ENCODE data around the gene RNF215.

Gene RNF215

GRCh38 chr22:30416403-30416802 is 29.2 kb upstream of the RNF215 start:
- no peak overlapping the region for H3K27ac ChIP-seq
- H3K27me3 ChIP-seq = no peaks in the 10 kb centered on the region
- peaks cover 15% of the 10 kb centered on the region for H3K36me3 ChIP-seq
- H3K4me3 ChIP-seq (ENCODE audit: low read depth in 1 of 2, low read length in 1 of 2) = no peak overlapping the region
- H3K9me3 ChIP-seq = no peaks in the 10 kb centered on the region
- no peak for TF ChIP-seq CTCF (IDR thresholded peaks at IDR 0.05)
- no peaks in the 10 kb centered on the region for H3K4me1 ChIP-seq (ENCODE audit: control insufficient read depth in 1 of 2, insufficient read depth in 1 of 2, low read depth in 1 of 2, low read length in 1 of 2)

GRCh38 chr22:30414525-30415047 is 27.4 kb upstream of the RNF215 start:
- H3K27me3 ChIP-seq = no peaks in the 10 kb centered on the region
- no peak for TF ChIP-seq CTCF (IDR thresholded peaks at IDR 0.05)
- no peaks in the 10 kb centered on the region for H3K4me1 ChIP-seq (ENCODE audit: control insufficient read depth in 1 of 2, insufficient read depth in 1 of 2, low read depth in 1 of 2, low read length in 1 of 2)
- no peaks in the 10 kb centered on the region for H3K9me3 ChIP-seq
- no peak overlapping the region for H3K4me3 ChIP-seq (ENCODE audit: low read depth in 1 of 2, low read length in 1 of 2)
- peaks cover 15% of the 10 kb centered on the region for H3K36me3 ChIP-seq
- no peak overlapping the region for H3K27ac ChIP-seq

- H3K4me1 ChIP-seq (ENCODE audit: control insufficient read depth in 1 of 2, insufficient read depth in 1 of 2, low read depth in 1 of 2, low read length in 1 of 2) = no peaks in the 10 kb centered on the region
- TF ChIP-seq CTCF (IDR thresholded peaks at IDR 0.05) = no peak
- peaks cover 15% of the 10 kb centered on the region for H3K36me3 ChIP-seq
- H3K27me3 ChIP-seq = no peaks in the 10 kb centered on the region
- no peak overlapping the region for H3K27ac ChIP-seq
- no peaks in the 10 kb centered on the region for H3K9me3 ChIP-seq
- H3K4me3 ChIP-seq (ENCODE audit: low read depth in 1 of 2, low read length in 1 of 2) = no peak overlapping the region
Observed at GRCh38 chr22:30413745-30414524, 26.7 kb upstream of the RNF215 start.

- no peak for TF ChIP-seq CTCF (IDR thresholded peaks at IDR 0.05)
- no peaks in the 10 kb centered on the region for H3K4me1 ChIP-seq (ENCODE audit: control insufficient read depth in 1 of 2, insufficient read depth in 1 of 2, low read depth in 1 of 2, low read length in 1 of 2)
- no peak overlapping the region for H3K4me3 ChIP-seq (ENCODE audit: low read depth in 1 of 2, low read length in 1 of 2)
- no peaks in the 10 kb centered on the region for H3K27me3 ChIP-seq
- no peaks in the 10 kb centered on the region for H3K9me3 ChIP-seq
- H3K27ac ChIP-seq = no peak overlapping the region
- H3K36me3 ChIP-seq = peaks cover 15% of the 10 kb centered on the region
Observed at GRCh38 chr22:30413001-30413400, 25.8 kb upstream of the RNF215 start.

GRCh38 chr22:30411780-30412179 is 24.6 kb upstream of the RNF215 start:
- Histone ChIP-seq H3K36me3 (peaks cover 15% of the 10 kb centered on the region), H3K9me3 (no peaks in the 10 kb centered on the region), H3K4me3 (ENCODE audit: low read depth in 1 of 2, low read length in 1 of 2) (no peak overlapping the region), H3K27me3 (no peaks in the 10 kb centered on the region), H3K27ac (no peak overlapping the region), H3K4me1 (ENCODE audit: control insufficient read depth in 1 of 2, insufficient read depth in 1 of 2, low read depth in 1 of 2, low read length in 1 of 2) (no peaks in the 10 kb centered on the region)
- no peak for TF ChIP-seq CTCF (IDR thresholded peaks at IDR 0.05)
